GM13976 (cell line): Measurements from ENCODE around the gene SIRT4.

Experiments
- DNase-seq: peaks from one replicate; pipeline ENCODE4 v3.0.0; 2012; ENCODE audit warnings: low spot score
- in situ Hi-C: fragments of 300-500 bp; cut with MboI; formaldehyde crosslinking; loops from one replicate; pipeline ENCODE4 v1.12.0; 2022; ENCODE audit warnings: low sequenced_read_pairs, mixed read lengths, inconsistent platforms; ENCODE audit not compliant: unreplicated experiment
- TF ChIP-seq, protein P1 (sequence below): IDR thresholded peaks from 2 replicates; pipeline ENCODE4 v1.5.1; 2012; ENCODE audit warnings: borderline replicate concordance, mild to moderate bottlenecking; ENCODE audit not compliant: insufficient read depth; ENCODE audit errors: extremely low read depth, missing control alignments, control extremely low read depth

The SIRT4 gene

DNA sequence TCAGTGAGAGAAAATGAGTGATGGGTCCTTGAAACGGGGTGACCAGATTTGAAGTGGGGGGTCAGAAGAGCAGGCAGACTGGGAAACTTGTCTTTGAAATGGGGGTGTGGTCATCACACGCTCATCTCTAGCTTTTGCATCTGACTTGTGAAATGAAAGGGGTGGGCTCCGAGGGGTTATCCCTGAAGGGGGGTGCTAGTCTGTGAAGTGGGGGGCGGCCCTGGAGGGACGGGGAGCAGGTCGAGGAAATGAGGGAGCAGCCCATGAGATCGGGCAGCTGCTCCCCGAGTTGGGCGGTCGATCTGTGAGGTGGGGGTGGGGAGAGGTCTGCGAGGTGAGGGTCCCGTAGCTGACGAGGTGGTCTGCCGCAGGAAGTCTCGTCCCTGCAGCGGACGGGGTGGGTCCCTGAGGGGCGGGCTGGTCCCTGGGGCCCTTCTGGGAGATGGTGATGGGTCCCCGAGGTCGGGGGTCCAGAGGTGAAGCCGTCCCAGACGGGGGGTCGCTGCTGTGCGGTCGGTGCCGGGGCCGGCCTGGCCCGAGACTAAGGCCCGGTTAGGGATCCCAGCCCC is 37.1 kb upstream of the SIRT4 start:
- TF ChIP-seq, protein P1, sequence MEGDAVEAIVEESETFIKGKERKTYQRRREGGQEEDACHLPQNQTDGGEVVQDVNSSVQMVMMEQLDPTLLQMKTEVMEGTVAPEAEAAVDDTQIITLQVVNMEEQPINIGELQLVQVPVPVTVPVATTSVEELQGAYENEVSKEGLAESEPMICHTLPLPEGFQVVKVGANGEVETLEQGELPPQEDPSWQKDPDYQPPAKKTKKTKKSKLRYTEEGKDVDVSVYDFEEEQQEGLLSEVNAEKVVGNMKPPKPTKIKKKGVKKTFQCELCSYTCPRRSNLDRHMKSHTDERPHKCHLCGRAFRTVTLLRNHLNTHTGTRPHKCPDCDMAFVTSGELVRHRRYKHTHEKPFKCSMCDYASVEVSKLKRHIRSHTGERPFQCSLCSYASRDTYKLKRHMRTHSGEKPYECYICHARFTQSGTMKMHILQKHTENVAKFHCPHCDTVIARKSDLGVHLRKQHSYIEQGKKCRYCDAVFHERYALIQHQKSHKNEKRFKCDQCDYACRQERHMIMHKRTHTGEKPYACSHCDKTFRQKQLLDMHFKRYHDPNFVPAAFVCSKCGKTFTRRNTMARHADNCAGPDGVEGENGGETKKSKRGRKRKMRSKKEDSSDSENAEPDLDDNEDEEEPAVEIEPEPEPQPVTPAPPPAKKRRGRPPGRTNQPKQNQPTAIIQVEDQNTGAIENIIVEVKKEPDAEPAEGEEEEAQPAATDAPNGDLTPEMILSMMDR = no peak
- no peak for DNase-seq
- in situ Hi-C loops = loop anchor here (5.0 kb wide), 1 partner anchor 38 kb away; no protein-coding TSS in a partner anchor

DNA sequence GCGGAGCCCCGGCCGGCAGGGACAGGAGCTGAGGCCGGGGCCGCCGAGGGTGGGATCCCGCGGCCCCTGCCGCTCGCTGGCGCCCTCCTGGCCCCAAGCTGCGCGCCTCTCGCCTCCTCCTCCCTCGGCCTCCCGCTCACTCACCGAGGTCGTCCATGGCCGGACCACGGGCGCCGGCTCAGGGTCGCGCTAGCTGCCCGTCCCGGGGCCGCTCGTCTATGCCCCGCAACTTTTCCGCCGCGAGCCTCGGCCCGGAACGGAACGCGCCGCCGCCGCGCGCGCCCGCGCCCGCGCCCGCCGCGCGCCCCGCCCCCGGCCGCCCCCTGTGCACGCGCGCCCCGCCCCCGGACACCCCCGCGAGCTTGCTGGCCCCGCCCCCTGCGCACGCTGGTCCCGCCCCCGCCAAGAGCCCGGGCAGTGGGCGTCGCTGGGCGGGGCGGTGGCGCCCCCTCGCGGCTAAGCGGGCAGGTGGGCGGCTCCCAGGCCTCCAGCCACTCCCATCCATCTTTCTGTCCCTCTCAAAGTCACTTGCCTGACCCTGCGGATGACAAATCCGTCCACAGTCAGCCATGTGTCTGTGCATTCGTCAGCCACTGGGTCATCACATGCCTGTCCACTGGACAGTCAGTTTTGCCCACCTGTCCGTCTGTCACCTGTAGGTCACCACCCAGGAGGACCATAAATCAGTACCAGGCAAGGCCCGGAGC is 36.5 kb upstream of the SIRT4 start, which contains the start of gene PXN:
Gene PXN (minus strand): TSS at position 258 of the 707 bp plus-strand sequence. CDS start 101 bp downstream, at position 157.
- TF ChIP-seq, protein P1 = peak; percentile 78
- DNase-seq = peak; percentile 96
- in situ Hi-C loops = loop anchor here (5.0 kb wide), 1 partner anchor 38 kb away; no protein-coding TSS in a partner anchor

DNA sequence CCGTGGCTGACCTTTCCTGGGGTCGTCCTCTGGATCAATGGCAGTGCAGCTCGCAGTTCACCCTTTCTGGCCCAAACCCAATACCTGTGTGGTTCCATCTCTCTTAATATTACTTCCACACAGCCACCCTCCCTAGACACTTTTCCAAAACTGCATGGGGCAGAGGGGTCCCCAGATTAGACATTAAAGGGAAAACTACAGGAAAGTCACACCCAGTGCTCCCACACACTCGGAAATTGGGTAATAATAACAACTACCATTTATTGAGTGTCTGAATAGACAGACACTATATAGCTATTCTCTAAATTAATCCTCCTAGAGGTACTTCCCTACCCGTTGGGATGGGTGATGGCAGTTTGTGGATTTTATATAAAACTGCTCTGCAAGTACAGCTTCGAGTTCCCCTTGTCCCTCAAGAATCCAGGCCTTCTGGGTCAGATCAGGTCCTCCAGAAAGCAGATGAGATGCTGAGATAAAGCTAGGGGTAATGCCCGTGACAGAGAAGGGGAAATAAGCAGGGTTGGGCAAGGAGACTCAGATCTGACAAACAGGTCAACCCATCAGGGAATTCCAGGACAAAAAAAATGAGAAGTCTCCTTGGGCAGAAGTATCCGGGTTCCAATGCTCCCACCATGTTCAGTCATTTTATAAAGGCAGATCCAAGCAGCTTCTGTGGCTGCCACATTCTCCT is 35.8 kb upstream of the SIRT4 start:
- in situ Hi-C loops = loop anchor here (5.0 kb wide), 1 partner anchor 39 kb away; no protein-coding TSS in a partner anchor
- TF ChIP-seq, protein P1 = no peak

GRCh38 chr12:120267736-120268135 is 34.4 kb upstream of the SIRT4 start:
- in situ Hi-C loops = loop anchor here (5.0 kb wide), 1 partner anchor 40 kb away; no protein-coding TSS in a partner anchor
- no peak for DNase-seq
- TF ChIP-seq, protein P1 = no peak

More for the DNA sequence above, 35.8 kb upstream of the SIRT4 start:
- DNase-seq = no peak

GRCh38 chr12:120276734-120277133 is 25.4 kb upstream of the SIRT4 start:
- in situ Hi-C loops = no loop called here
- no peak for DNase-seq
- TF ChIP-seq, protein P1 = no peak
